D721Med (cell line): Measurements from ENCODE around the gene ZFAND6.

Experiments used
- DNase-seq: peaks from one replicate; pipeline ENCODE4 v3.0.0; 2011; ENCODE audit warnings: low spot score; ENCODE audit not compliant: insufficient read length
- FAIRE-seq: peaks from 2 replicates; lab custom pipeline; 2011; peaks lifted over from hg19 to GRCh38; lab: Jason Lieb, UNC
- CTCF ChIP-seq: IDR thresholded peaks from 2 replicates; pipeline ENCODE4 v1.5.1; 2012; ENCODE audit warnings: mild to moderate bottlenecking, control low read depth; ENCODE audit not compliant: insufficient read depth; ENCODE audit errors: missing control alignments

ZFAND6 gene

GRCh38 chr15:80055933-80056332 is 3.5 kb upstream of the ZFAND6 start:
- no peak for TF ChIP-seq CTCF
- FAIRE-seq (no peak), DNase-seq (no peak)

- FAIRE-seq = no peak
- no peak for DNase-seq
- TF ChIP-seq CTCF = no peak
Observed at GRCh38 chr15:80058044-80058443, 1.4 kb upstream of the ZFAND6 start.

- FAIRE-seq (no peak), DNase-seq (peak; percentile 46)
- TF ChIP-seq CTCF = no peak
Observed at GRCh38 chr15:80059786-80060355, 395 bp downstream of the ZFAND6 start.

GRCh38 chr15:80060356-80061006 is 1.0 kb downstream of the ZFAND6 start:
- peak; percentile 17 for TF ChIP-seq CTCF
- no peak for FAIRE-seq
- DNase-seq = no peak

GRCh38 chr15:80061582-80061981 is 2.1 kb downstream of the ZFAND6 start:
- FAIRE-seq = no peak
- no peak for TF ChIP-seq CTCF
- no peak for DNase-seq

GRCh38 chr15:80066912-80067311 is 7.4 kb downstream of the ZFAND6 start:
- DNase-seq (no peak), FAIRE-seq (no peak)
- TF ChIP-seq CTCF = no peak

- TF ChIP-seq CTCF = no peak
- DNase-seq = no peak
- no peak for FAIRE-seq
Observed at GRCh38 chr15:80068578-80068977, 9.1 kb downstream of the ZFAND6 start.
